Nephron (organoid): Measurements from ENCODE around the gene NR3C2.

Experiments
- H3K27ac Mint-ChIP-seq, 3 experiments: 2 replicates each; pipeline ENCODE4 v1.8.0; 2020; ENCODE audit warnings: mixed read lengths in 3 of 3, mild to moderate bottlenecking in 2 of 3, moderate library complexity in 1 of 3
- H3K27me3 Mint-ChIP-seq: 2 replicates; pipeline ENCODE4 v1.8.0; 2021; ENCODE audit warnings: low read depth, mild to moderate bottlenecking, moderate library complexity, mixed read lengths
- H3K36me3 Mint-ChIP-seq: 2 replicates; pipeline ENCODE4 v1.8.0; 2020; ENCODE audit warnings: low read depth, mixed read lengths
- H3K4me1 Mint-ChIP-seq: 2 replicates; pipeline ENCODE4 v1.8.0; 2020; ENCODE audit warnings: mixed read lengths
- H3K4me3 Mint-ChIP-seq, 3 experiments: 2 replicates each; pipeline ENCODE4 v1.8.0; 2020; ENCODE audit warnings: mild to moderate bottlenecking in 3 of 3, mixed read lengths in 3 of 3, moderate library complexity in 2 of 3
- H3K9me3 Mint-ChIP-seq: 2 replicates; pipeline ENCODE4 v1.8.0; 2020; ENCODE audit warnings: mixed read lengths
- TF ChIP-seq, protein P1 (sequence below), 3 experiments: fragments of 200-600 bp; sonication (generic); IDR thresholded peaks; one replicate each; pipeline ENCODE4 v1.5.0; 2021; ENCODE audit warnings: antibody characterized with exemption in 3 of 3; ENCODE audit not compliant: unreplicated experiment in 3 of 3

The NR3C2 gene

DNA sequence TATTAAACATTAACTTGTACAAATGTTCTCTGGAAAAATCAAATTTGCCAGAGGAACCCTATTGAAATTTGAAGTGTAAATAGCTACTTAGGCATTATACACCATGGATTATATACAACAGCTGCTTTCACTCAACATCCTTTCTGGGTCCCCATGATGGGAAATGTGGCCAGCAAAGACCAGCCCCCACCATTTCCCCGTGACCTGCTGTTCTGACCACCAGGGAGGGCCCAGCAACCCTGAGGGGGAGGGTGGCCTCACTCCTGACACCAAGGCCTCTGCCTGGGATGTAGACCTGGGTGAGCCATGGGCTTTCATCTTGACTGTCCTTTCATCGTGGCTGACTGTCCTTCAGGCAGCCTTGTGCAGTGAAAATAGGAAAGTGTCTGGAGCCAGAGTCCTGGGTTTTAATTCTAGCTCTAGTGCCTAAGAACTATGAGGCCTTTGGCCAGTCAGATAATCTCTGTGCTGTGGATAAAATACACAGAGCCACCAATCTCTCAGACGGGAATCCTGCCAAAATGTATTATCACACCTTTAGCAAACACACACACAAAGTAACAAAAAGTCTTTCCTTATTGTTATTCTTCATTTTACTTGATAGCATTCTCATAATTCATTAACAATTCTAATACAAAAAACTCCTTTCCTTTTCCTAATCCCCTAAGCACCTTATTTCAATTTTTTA is 45.1 kb downstream of the NR3C2 start:
- Mint-ChIP-seq H3K27ac (peak overlapping the region; percentile 79 to 90 (median 89)), H3K9me3 (no peaks in the 10 kb centered on the region), H3K36me3 (no peaks in the 10 kb centered on the region), H3K4me3 (no peak overlapping the region), H3K27me3 (no peaks in the 10 kb centered on the region), H3K4me1 (peaks cover 46% of the 10 kb centered on the region)
- TF ChIP-seq, protein P1, sequence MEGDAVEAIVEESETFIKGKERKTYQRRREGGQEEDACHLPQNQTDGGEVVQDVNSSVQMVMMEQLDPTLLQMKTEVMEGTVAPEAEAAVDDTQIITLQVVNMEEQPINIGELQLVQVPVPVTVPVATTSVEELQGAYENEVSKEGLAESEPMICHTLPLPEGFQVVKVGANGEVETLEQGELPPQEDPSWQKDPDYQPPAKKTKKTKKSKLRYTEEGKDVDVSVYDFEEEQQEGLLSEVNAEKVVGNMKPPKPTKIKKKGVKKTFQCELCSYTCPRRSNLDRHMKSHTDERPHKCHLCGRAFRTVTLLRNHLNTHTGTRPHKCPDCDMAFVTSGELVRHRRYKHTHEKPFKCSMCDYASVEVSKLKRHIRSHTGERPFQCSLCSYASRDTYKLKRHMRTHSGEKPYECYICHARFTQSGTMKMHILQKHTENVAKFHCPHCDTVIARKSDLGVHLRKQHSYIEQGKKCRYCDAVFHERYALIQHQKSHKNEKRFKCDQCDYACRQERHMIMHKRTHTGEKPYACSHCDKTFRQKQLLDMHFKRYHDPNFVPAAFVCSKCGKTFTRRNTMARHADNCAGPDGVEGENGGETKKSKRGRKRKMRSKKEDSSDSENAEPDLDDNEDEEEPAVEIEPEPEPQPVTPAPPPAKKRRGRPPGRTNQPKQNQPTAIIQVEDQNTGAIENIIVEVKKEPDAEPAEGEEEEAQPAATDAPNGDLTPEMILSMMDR (IDR thresholded peaks at IDR 0.05; ENCODE audit: unreplicated experiment in 3 of 3): no peak

DNA sequence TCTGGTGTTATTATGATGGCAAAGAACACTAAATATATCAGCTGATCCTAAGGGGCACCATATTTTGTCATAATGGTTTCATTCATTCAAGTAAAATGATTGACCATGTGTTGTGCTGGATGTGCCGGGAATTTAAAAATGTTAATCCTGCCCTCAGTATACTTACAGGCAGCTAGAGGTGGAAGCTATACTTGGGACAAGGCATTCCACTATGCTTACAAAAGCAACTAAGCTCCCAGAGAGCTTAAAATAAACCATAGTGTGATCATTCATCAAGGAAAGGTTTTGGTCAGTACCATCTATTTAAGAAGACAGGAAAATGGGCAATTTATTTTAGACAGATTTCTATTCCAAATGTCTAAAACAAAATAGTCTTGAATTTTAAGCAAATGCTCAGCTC is 46.4 kb downstream of the NR3C2 start:
- H3K9me3 Mint-ChIP-seq: no peaks in the 10 kb centered on the region
- no peaks in the 10 kb centered on the region for H3K27me3 Mint-ChIP-seq
- no peaks in the 10 kb centered on the region for H3K36me3 Mint-ChIP-seq
- peak overlapping the region; percentile 57 to 82 (median 67) for H3K27ac Mint-ChIP-seq
- H3K4me1 Mint-ChIP-seq: peaks cover 46% of the 10 kb centered on the region
- H3K4me3 Mint-ChIP-seq: no peak overlapping the region
- TF ChIP-seq, protein P1 (IDR thresholded peaks at IDR 0.05; ENCODE audit: unreplicated experiment in 3 of 3): no peak

DNA sequence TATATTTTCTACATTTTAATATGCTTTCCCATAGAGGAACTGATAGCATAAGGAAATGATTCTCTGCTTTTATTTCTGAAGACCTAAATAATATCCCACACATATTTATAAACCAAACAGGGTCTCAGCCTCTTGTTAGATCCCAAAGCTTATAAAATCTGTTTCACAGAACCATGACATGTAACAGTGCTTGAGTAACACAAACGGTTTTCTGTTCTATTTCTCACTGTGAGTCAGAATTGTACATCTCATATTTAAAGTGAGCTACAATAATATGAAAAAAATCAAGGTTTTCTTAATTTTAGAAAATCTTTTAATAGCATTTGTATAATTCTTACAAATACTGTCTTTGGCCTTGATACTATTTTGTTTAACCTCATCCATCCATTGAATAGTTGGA is 51.2 kb downstream of the NR3C2 start:
- no peaks in the 10 kb centered on the region for H3K36me3 Mint-ChIP-seq

DNA sequence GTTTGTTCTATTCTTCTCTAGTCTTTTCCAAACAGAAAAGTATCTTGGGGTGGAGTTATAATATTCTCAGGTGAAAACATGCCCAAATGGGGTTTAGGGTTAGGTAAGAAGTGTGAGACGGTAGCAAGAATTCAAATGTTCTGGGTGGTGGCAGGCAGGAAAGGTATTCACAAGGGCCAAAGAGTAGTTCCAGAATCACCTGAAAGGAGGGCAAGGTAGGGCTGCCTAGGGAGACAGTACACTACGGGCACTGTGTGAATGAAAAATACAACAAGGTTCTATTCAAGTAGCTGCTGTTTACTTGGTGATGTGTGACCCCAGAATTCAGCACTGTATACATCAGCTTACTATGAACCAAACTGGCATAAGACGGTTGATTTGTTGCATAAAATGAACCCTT is 51.9 kb downstream of the NR3C2 start:
- Mint-ChIP-seq H3K4me3 (no peak overlapping the region), H3K27ac (no peak overlapping the region), H3K36me3 (no peaks in the 10 kb centered on the region), H3K9me3 (no peaks in the 10 kb centered on the region), H3K27me3 (no peaks in the 10 kb centered on the region), H3K4me1 (peaks cover 15% of the 10 kb centered on the region)
- TF ChIP-seq, protein P1 (IDR thresholded peaks at IDR 0.05; ENCODE audit: unreplicated experiment in 3 of 3): no peak

More for the DNA sequence above, 51.2 kb downstream of the NR3C2 start:
- Mint-ChIP-seq H3K27me3 (no peaks in the 10 kb centered on the region), H3K4me1 (peaks cover 22% of the 10 kb centered on the region), H3K9me3 (no peaks in the 10 kb centered on the region), H3K27ac (no peak overlapping the region), H3K4me3 (no peak overlapping the region)
- TF ChIP-seq, protein P1 (IDR thresholded peaks at IDR 0.05; ENCODE audit: unreplicated experiment in 3 of 3): no peak

DNA sequence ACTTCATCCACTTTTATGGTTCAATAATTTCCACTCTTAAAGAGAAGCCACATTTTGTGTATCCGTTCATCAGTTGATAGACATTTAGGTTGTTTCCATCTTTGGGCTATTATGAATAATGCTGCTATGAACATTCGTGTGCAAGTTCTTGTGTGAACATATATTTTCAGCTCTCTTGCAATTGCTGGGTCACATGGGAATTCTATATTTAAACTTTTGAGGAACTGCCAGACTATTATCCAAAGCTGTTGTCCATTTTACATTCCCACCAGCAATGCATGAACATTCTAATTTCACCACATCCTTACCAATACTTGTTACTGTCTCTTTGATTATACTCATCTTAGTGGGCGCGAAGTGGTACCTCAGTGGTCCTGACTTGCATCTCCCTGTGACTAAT is 61.9 kb downstream of the NR3C2 start:
- Mint-ChIP-seq H3K9me3 (no peaks in the 10 kb centered on the region), H3K4me1 (peaks cover 19% of the 10 kb centered on the region), H3K27me3 (no peaks in the 10 kb centered on the region), H3K4me3 (no peak overlapping the region), H3K36me3 (no peaks in the 10 kb centered on the region), H3K27ac (no peak overlapping the region)
- TF ChIP-seq, protein P1 (IDR thresholded peaks at IDR 0.05; ENCODE audit: unreplicated experiment in 3 of 3): no peak

DNA sequence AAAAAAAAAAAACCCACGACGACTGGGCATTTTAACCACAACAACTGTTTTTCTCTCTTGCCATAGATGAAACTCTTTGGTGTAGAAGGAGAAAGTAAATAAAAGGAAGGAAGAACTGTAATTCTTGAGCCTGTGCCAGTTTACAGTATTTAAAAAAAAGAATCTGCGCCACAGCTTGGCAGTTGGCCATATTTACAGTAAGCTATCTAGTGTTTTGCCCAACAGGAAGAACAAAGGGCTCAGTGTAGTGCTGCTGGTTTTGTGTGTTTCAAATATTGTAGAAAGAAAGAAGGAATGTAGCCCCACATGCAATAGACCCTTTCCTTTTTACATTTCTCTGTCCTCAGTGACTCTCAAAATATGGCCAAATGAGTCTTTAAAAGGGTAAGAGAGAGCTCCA is 66.1 kb downstream of the NR3C2 start:
- H3K36me3 Mint-ChIP-seq: no peaks in the 10 kb centered on the region
- no peaks in the 10 kb centered on the region for H3K27me3 Mint-ChIP-seq
- H3K4me1 Mint-ChIP-seq: peaks cover 15% of the 10 kb centered on the region
- H3K9me3 Mint-ChIP-seq: no peaks in the 10 kb centered on the region
- TF ChIP-seq, protein P1 (IDR thresholded peaks at IDR 0.05; ENCODE audit: unreplicated experiment in 3 of 3): no peak
- H3K27ac Mint-ChIP-seq: peak overlapping the region; percentile 52 to 95 (median 94)
- peak overlapping the region in 2 of 3 experiments; percentile 10 to 41 for H3K4me3 Mint-ChIP-seq
